HG03575 (cell line): ENCODE results near the gene KIFAP3.
A peak's percentile ranks its signal among the peaks of the same experiment; 100 is the strongest.
"Not testable (repeated sequence)": the region's sequence is repeated elsewhere in the genome, so short reads cannot be mapped to it uniquely, and the experiment has no call there.

ENCODE experiments used
- ATAC-seq: cut with Tn5 transposase; IDR thresholded peaks from one replicate; pipeline ENCODE4 v1.9.1; 2021; ENCODE audit not compliant: unreplicated experiment, insufficient number of reproducible peaks, low FRiP score; ENCODE audit errors: extremely low read depth

Gene KIFAP3

DNA sequence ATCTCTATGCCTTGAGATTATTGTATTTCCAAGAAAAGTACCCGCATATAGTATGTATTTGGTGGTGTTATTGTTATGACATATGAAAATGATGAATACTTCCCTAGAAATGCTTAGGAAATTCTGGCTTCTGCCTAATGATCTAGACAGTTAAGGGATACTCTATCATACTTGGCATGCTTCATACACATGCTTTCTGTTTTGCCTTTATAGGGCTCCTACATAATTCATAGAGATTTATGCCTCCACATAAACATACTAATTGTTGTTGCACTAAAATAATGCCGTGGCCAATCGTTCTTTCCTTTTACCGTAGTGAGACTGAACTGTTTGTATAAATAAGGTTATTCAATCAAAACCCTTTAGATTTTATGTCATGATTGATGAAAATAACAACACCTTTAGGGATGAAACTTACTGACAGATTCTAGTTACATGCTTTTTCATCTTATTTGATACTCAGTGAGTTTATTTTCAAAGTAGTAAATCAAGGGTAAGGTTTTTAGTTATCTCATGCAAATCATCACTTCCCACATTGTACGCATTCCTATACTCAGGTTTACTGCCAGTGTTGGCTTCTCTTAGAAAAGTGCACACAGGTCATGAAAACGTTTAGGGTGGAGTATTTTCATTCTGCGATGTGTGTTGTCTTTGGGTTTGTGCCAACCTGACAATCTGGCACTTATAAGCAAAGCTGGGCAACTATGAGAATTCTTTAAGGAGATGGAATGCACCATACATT is 140.3 kb downstream of the KIFAP3 start:
- ATAC-seq, result no peak

DNA sequence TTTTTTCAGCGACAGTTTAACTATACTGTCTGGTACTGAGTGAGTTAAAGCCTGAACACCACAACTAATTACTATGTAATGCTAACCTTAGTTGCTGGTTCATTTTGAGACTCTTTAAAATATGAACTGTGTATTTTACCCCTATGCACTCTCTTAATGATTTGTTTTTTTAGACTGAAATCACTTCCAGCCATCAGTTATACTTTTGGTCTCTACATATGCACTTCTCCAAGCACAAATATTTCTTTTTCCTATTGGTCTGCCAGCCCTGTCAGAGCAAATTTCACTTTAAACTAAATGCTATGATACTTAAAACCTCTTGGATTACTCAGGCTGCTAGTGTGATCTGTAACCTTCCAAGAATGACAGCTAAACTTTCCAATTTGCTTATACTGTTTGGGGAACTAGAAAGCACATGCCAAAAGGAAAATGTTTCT is 142.7 kb downstream of the KIFAP3 start:
- no peak for ATAC-seq

DNA sequence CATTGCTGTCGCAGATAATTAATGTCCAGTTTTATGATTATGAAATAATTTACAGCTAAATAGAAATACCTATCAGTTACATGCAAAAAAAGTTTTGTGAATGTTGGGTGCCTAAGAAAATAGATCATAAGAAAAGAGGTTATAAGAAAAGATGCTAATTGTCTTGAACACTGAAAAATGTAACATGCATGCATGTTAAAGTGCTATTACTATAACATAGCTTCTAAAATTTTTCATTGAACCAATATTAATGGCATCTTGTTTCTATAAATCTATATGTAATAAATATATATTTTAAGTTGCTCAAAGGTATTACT is 145.3 kb downstream of the KIFAP3 start:
- ATAC-seq, result no peak

DNA sequence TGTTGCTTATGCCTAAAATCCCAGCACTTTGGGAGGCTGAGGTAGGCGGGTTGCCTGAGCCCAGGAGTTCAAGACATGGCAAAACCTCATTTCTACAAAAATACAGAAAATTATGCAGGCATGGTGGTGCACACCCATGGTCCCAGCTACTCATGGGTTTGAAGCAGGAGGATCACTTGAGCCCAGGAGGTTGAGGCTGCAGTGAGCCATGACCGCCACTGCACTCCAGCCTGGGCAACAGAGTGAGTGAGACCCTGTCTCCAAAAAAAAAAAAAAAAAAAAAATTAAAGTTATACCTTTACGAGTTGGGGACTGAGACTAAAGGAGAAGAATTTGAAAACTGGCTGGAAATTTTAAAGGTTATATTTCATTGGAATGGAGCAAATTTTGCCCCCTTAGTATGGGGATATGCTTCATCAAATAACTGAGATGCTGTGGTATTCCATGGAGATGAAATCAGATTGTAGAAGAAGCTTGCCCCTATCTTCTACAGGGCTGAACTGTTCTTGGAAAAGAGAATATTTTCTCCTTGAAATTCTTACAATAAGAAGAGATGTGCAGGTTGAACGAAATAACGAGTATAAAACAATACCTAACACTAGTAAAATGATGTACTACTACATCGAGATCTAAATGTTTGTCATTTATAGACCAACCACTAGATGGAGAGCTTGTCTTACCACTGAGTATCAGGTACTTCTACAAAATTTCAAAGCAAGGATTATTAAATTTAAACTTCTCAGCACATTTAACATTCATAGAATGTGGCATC is 145.9 kb downstream of the KIFAP3 start:
- no peak for ATAC-seq

DNA sequence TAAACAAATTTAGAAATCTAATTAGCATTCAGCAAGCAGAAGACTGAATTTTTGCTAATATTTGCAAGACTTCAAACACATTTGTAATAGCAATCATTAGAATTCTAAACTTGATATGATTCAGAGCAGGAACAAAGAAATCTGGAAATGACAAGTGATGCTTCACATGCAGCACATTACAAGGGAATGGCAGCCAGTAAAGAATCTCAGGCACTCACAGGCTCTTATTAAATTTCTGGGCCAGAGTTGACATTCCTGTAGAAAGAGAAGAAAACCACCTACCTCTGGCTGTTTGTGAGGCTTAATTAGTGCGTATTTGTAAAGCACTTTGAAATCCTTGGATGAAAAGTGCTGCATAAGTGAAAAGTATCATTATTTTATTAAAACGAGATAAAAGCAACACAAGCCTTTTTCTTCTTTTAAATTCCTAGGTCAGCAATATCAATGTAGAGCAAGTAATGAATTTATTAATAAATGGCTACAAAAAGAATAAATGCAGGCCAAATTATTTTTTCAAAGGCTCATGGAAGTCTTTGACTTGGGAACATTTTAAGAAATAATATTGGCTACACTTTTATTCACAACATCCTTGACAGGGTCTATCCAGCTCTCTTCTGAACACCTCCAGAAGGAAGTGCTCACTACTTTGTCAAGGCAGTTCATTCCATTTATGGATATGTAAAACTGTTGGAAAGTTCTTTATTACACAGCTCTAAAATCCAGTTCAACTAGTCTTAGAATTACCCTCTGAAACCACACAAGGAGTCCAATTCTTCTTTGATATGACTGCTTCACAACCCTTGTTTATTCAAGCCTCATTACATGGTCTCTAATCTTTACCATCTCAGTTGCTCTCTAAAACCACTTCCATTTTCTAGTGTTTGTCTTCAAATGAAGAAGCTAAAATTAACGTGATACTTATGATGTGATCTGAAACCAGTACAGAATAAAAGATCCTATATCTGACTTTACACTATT is 148.7 kb downstream of the KIFAP3 start:
- ATAC-seq, result peak; percentile 62

DNA sequence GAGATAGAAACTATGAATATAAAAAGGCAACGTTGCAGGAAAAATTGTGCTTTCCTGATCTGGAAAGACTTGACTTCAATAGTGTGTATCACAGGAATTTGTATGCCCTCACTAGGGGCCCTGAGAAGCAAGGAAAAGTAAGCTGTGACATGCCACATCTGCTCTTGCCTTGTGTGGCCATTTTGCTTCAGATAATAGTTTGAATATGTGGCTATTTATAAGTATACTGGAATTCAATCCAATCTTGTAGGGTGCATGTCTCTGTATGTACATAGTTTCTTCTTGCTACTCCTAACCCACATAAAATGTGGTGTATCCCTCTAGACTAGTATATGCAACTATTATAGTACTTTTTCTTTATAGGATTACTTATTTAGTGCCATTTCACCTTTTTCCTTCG is 149.7 kb downstream of the KIFAP3 start:
- no peak for ATAC-seq

DNA sequence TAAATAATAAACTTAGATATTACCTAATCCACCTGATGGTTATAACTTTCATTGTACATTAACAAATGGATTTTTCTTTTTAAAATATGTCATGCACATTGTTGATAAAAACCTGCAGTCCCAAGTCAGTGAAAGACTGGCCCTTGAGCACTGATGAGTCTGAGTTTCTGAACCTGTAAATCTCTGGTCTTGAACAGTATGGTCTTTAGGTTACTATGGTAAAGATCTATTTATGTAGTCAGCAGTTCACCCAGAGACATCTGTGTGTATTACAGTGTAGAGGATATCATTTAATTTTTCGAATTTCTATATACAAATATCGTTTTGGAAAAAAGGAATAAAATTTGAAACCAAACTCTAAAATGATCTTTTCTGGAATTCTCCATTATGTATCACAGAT is 150.4 kb downstream of the KIFAP3 start:
- no peak for ATAC-seq

DNA sequence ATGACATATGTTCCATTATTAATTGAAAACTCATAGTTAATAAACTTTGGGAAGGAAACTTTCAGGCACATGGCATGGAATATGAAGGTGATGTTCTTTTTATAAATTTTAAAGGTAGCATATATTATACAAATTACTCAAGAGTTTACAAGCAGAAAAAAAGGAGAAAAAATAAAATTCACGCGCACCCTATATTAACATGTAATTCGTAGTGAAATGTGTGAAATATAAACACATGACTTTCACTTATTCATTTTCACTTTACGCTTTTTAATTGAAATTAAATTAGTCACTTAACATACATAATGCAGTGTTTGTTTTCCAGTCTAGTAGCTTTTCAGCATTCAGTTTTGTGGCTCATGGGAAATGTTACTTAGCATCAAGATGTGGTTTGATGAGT is 153.4 kb downstream of the KIFAP3 start:
- ATAC-seq, result no peak

DNA sequence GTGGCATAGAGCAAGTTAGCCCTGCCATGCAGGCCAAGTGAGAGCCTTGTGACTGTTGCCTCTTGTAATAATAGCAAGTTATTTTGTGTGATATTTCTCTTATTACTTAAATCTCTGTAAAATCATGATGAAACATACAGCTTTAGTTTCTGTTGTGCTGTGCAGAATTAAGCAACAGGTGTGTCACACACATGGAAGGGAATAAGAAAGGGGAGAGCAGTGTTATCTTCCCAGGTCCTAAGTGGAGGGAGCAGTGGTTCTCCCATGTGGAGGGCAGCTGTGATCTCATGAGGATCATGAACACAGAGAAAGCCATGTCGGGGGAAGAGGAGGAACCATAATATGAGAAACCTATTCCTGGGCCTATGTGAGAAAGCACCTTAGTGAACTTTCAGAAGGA is 155.6 kb downstream of the KIFAP3 start:
- no peak for ATAC-seq

DNA sequence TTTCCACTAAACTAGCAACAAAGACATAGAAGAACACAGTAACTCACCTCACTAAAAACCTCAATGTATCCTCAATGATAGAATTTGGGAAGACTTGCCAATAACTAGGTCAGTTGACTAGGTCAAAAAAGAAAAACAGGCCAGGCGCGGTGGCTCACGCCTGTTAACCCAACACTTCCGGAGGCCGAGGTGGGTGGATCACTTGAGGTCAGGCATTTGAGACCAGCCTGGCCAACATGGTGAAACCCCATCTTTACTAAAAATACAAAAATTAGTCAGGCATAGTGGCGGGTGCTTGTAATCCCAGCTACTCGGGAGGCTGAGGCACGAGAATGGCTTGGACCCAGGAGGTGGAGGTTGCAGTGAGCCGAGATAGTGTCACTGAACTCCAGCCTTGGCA is 156.3 kb downstream of the KIFAP3 start:
- ATAC-seq, result not testable (repeated sequence)

DNA sequence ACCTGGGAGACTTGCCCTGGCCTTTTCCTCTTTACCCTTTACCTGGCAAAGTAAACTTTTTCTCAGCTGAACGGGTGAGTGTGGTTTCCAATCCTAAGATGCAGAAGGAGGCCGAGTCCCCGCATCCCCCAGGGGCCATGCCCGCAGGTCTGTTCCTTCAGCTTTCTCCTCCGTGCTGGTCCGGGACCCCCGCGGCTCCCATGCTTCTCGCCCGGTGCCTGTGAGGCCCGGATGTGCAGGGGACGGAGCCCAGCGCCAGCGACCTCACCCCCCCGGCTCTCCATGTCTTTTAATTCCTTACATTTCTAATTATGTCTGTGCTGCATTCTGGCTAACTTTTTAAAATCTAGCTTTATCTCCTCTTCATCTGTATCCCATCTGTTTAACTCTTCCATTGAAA is 159.3 kb downstream of the KIFAP3 start:
- no peak for ATAC-seq

DNA sequence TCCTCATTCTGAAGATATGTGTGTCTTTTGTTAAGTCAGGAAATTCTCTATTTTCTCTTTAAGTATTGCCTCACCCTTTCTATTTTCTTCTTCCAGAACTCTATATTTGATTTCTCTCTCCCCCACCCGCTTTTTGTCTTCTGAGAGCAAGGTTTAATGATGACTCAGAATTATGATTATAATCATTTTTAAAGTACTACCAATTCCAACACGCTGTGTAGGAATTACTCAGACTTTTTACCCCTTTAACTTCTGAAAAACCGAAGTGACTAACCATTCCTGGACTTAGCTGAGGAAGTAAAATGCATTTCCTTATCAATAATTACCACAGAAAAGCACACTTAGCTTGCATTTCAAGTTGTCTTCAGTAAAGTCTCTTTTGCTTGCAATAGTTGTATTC is 160.0 kb downstream of the KIFAP3 start:
- ATAC-seq, result no peak

DNA sequence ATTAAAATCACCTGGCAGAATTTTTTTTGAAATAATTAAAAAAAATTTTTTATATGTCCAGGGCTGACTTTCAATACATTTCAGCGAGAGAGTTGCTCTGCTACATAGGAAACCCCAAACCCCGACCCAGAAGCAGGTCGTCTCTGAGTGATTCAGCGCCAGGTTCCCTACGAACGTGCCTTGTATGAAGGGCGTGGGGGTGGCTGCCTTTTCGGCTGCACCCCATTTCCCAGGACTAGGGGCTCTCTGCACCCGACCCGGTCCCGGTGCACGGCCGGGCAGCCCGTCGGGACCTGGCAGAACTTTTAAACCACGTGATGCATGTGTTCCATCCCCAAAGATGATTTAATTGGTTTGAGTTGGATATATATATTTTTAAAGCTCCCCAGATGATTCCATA is 165.0 kb downstream of the KIFAP3 start:
- ATAC-seq, result no peak

DNA sequence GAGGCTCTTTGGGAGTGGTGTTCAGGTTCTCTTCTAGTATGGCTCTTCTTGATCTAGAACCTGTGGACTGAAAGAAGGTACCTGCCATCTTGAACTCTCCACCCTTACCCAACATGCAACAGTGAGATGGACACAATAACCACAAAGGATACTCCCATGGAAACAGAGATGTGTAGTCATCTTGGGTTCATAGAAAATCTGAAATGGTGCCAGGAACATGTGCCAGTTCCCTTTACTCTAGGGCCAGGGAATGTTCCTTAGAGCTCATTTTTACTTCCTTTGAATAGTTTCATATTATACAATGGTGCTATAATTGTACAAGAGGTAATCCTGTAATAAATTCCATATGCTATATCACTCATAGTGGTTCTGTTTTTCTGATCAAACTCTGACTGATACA is 167.6 kb downstream of the KIFAP3 start:
- no peak for ATAC-seq

DNA sequence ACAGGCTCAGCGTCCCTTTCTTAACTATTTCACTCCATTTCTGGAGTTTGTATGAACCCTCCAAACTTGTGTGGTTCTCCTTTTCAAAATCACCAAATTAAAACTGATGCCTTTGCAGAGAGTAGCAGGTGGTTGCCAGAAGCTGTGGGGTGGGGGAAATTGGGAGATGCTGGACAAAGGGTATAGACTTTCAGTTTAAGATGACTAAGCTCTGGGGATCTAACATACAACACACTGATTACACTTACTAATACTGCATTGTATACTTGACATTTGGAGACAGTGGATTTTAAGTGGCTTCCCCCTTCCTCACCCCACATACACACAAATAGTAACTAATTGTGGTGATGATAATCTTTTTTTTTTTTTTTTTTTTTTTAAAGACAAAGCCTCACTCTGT is 169.7 kb downstream of the KIFAP3 start:
- no peak for ATAC-seq

DNA sequence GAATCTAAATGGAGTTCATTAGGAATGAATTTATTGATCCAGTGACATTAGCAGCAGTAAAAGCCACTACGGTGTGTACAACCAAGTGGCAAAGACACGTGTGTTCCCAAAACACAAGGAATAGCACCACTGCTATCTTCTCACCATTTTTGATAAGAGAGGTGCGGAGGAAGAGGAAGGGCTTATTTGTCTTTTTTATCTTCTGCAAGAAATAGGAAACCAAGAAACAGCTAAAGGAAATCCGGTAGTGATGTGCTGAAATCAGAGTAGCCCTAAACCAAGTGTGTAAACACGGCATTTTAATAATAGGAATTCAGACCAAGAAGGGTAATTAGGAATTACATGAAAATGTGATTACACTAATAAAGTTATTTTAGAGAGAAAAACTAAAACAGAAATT is 171.7 kb downstream of the KIFAP3 start:
- no peak for ATAC-seq

DNA sequence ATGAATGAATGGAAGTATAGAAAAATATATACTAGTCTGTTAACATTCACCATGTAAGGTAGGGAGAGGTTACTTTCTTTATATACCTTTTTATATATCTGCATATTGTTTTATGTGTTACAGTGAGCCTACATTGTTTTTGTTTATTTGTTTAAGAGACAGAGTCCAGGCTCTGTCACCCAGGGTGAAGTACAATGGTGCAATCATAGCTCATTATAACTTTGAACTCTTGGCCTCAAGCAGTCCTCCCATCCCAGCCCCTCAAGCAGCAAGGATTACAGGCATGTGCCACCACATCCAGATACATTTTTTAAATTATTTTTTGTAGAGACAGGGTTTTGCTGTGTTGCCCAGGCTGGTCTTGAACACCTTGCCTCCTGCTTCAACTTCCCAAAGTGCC is 173.4 kb downstream of the KIFAP3 start:
- ATAC-seq, result no peak

DNA sequence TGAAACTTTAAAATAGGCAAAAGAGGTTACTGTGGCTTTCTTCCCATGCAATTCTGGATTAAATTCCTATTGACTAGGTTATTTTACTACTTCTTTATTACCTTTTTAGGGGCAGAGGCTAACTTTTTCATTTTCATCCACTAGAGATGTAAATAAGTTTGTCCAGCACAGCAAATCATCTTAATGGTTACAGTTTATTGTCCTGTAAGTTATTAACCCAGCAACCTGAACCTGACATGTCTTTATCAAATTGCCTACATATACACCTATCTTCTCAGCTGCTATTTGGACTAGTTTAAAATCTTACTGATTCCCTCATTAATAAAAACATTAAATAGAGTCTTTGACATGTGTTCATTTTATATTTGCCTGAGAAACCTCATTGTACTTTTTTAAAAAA is 173.9 kb downstream of the KIFAP3 start:
- ATAC-seq, result no peak

DNA sequence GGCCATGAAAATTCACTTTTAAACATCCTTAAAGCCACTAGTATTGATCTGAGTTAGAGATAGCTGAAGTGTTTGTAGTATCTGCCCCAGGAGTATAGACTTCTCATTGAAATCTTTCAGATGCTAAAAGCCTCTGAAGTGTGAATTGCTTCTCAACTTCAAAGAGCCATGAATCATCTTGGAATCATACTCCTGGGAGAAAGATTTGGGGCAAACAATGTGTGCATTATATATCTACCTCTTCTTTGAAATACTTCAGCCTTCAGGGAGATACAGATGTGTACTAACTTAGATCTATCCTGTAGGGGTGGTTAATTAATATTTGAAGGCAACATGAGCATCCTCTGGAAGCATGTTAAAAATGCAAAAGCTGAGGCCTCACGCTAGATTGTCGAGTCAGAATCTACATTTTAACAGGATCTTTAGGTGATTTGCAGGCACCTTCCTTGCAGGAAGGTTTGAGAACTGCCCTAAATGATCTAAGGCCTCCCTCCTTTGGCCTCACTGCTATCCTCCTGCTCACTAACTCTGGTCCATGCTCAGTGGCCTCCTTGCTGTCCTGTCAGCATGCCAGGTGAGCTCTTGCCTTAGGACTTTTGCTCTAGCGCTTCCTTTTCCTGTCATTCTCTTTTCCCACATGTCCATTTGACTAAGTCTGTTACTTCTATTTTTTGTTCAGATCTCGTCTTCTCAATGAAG is 174.8 kb downstream of the KIFAP3 start:
- no peak for ATAC-seq
